Glutamatergic neuron (in vitro differentiated cells): ENCODE data around the gene ATL1. TPM values are rescaled to one million over a fixed set of nuclear protein-coding genes. Genes with fewer than 3 reads are reported as not detected.

Experiments used
- DNase-seq: peaks from one replicate; pipeline ENCODE4 v3.0.0; 2022
- H3K27ac Mint-ChIP-seq: one replicate; pipeline ENCODE4 v1.8.0; 2020; ENCODE audit warnings: mild to moderate bottlenecking, mixed read lengths, inconsistent platforms; ENCODE audit not compliant: unreplicated experiment
- H3K27me3 Mint-ChIP-seq: one replicate; pipeline ENCODE4 v1.8.0; 2020; ENCODE audit warnings: mild to moderate bottlenecking, moderate library complexity, mixed read lengths, inconsistent platforms; ENCODE audit not compliant: unreplicated experiment
- H3K36me3 Mint-ChIP-seq: one replicate; pipeline ENCODE4 v1.8.0; 2020; ENCODE audit warnings: mild to moderate bottlenecking, mixed read lengths, inconsistent platforms; ENCODE audit not compliant: unreplicated experiment
- H3K4me1 Mint-ChIP-seq: one replicate; pipeline ENCODE4 v1.8.0; 2020; ENCODE audit warnings: mild to moderate bottlenecking, low read depth, mixed read lengths, inconsistent platforms; ENCODE audit not compliant: unreplicated experiment
- H3K4me3 Mint-ChIP-seq: one replicate; pipeline ENCODE4 v1.8.0; 2020; ENCODE audit warnings: mild to moderate bottlenecking, mixed read lengths, inconsistent platforms; ENCODE audit not compliant: unreplicated experiment
- H3K9me3 Mint-ChIP-seq: one replicate; pipeline ENCODE4 v1.8.0; 2020; ENCODE audit warnings: mild to moderate bottlenecking, moderate library complexity, mixed read lengths, inconsistent platforms; ENCODE audit not compliant: unreplicated experiment
- CTCF ChIP-seq: fragments of 200-600 bp; sonication (generic); IDR thresholded peaks from one replicate; pipeline ENCODE4 v1.5.0; 2021; ENCODE audit not compliant: partially characterized antibody, unreplicated experiment
- total RNA-seq: library from RNA; stranded (reverse); fragmentation: NEBNext Ultra II Directional; extraction: Animal tissue kit (Norgen Biotek cat#: 25700); gene quantifications from one replicate; pipeline ENCODE4 v1.2.1, GENCODE V29; 2021; ENCODE audit not compliant: unreplicated experiment

ATL1 gene
- total RNA-seq, 1 donor from 2014 or later, result 44.0 TPM

GRCh38 chr14:50670196-50670865 is 110.4 kb downstream of the ATL1 start:
- Mint-ChIP-seq H3K27ac (no peak overlapping the region), H3K9me3 (no peaks in the 10 kb centered on the region), H3K4me3 (no peak overlapping the region), H3K27me3 (no peaks in the 10 kb centered on the region), H3K36me3 (no peaks in the 10 kb centered on the region), H3K4me1 (peaks cover 5% of the 10 kb centered on the region)
- no peak for TF ChIP-seq CTCF
- no peak for DNase-seq

GRCh38 chr14:50670866-50671256 is 110.9 kb downstream of the ATL1 start:
- DNase-seq, result no peak
- H3K4me3 Mint-ChIP-seq, result no peak overlapping the region
- no peaks in the 10 kb centered on the region for H3K27me3 Mint-ChIP-seq
- no peak for TF ChIP-seq CTCF
- peaks cover 5% of the 10 kb centered on the region for H3K4me1 Mint-ChIP-seq
- H3K36me3 Mint-ChIP-seq, result no peaks in the 10 kb centered on the region
- H3K27ac Mint-ChIP-seq, result no peak overlapping the region
- no peaks in the 10 kb centered on the region for H3K9me3 Mint-ChIP-seq

DNA sequence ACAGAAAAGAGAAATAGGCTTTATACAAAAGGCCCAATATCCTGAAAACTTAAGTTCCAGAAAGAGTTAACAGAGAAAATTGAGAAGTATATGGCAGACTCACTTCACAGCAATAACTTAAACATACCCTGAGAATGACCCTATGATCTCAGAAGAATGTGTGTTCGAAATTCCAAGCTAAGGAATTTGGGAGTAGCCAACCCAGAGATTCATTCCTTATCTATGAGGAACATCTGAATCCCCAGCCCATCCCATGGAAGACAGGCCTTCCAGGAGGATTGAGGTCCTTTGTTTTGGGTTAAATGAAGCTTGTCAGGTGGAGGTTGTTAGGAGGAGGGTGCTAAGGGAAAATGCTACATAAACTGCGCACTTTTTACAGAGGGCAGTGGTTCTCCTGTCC is 115.7 kb downstream of the ATL1 start:
- Mint-ChIP-seq H3K27ac (no peak overlapping the region), H3K36me3 (no peaks in the 10 kb centered on the region), H3K9me3 (no peaks in the 10 kb centered on the region), H3K4me3 (no peak overlapping the region), H3K4me1 (no peaks in the 10 kb centered on the region), H3K27me3 (no peaks in the 10 kb centered on the region)
- no peak for DNase-seq
- TF ChIP-seq CTCF, result no peak

GRCh38 chr14:50676814-50677516 is 117.0 kb downstream of the ATL1 start:
- no peaks in the 10 kb centered on the region for H3K4me1 Mint-ChIP-seq
- TF ChIP-seq CTCF, result no peak
- no peaks in the 10 kb centered on the region for H3K27me3 Mint-ChIP-seq
- H3K4me3 Mint-ChIP-seq, result no peak overlapping the region
- H3K36me3 Mint-ChIP-seq, result no peaks in the 10 kb centered on the region
- H3K9me3 Mint-ChIP-seq, result no peaks in the 10 kb centered on the region
- H3K27ac Mint-ChIP-seq, result no peak overlapping the region
- DNase-seq, result no peak

GRCh38 chr14:50677527-50678063 is 117.7 kb downstream of the ATL1 start:
- Mint-ChIP-seq H3K36me3 (no peaks in the 10 kb centered on the region), H3K27ac (no peak overlapping the region), H3K9me3 (no peaks in the 10 kb centered on the region), H3K4me1 (no peaks in the 10 kb centered on the region), H3K27me3 (no peaks in the 10 kb centered on the region), H3K4me3 (no peak overlapping the region)
- DNase-seq, result no peak
- TF ChIP-seq CTCF, result no peak
